ENCODE results near the gene PPIB. TPM values are rescaled to one million over a fixed set of nuclear protein-coding genes. Genes with fewer than 3 reads are reported as not detected.

Gene PPIB
- total RNA-seq, 1 experiment from 2014 or later: 453 TPM

- Histone ChIP-seq H3K9me3 (ENCODE audit: control insufficient read depth in 1 of 2, insufficient read depth in 1 of 2, low read depth in 1 of 2, low read length in 2 of 2) (no peaks in the 10 kb centered on the region), H3K79me2 (ENCODE audit: insufficient read depth, low read length) (no peaks in the 10 kb centered on the region), H3K4me1 (ENCODE audit: control insufficient read depth in 1 of 2, insufficient read depth in 2 of 2, low read length in 2 of 2) (no peaks in the 10 kb centered on the region), H3K27ac (ENCODE audit: low read depth, low read length) (no peak overlapping the region), H3K9ac (ENCODE audit: low read length) (no peak overlapping the region), H3K27me3 (ENCODE audit: insufficient read depth, low read length) (no peaks in the 10 kb centered on the region), H3K9me2 (ENCODE audit: insufficient read depth) (no peaks in the 10 kb centered on the region), H4K20me1 (ENCODE audit: insufficient read depth) (no peaks in the 10 kb centered on the region), H2AFZ (ENCODE audit: low read depth, low read length, poor library complexity, severe bottlenecking) (no peak overlapping the region), H3K4me3 (replicated peaks in 1 of 2; ENCODE audit: low read depth in 1 of 2, low read length in 2 of 2) (no peak overlapping the region), H3K4me2 (ENCODE audit: low read length) (no peak overlapping the region), H3K36me3 (ENCODE audit: control insufficient read depth in 1 of 2, insufficient read depth in 2 of 2, low read length in 2 of 2) (no peaks in the 10 kb centered on the region; a peak in 1 of 4 replicates)
- intact Hi-C loops (cut with micrococcal nuclease): no loop called here
- BruUV-seq (replicated peaks): no TSS peak
- no peak for TF ChIP-seq JUND (IDR thresholded peaks at IDR 0.05)
- TF ChIP-seq SP1 (IDR thresholded peaks at IDR 0.05; ENCODE audit: low read depth): no peak
- no peak for TF ChIP-seq POLR2A (IDR thresholded peaks at IDR 0.05; ENCODE audit: borderline replicate concordance, extremely low read depth, insufficient read depth, insufficient read length)
- TF ChIP-seq ZNF274 (IDR thresholded peaks at IDR 0.05; ENCODE audit: low read depth, low read length): no peak
- TF ChIP-seq CBX3 (IDR thresholded peaks at IDR 0.05; ENCODE audit: low read depth): no peak
- TF ChIP-seq ATF3 (IDR thresholded peaks at IDR 0.05): no peak
- TF ChIP-seq SRF (IDR thresholded peaks at IDR 0.05; ENCODE audit: low read depth): no peak
- no peak for TF ChIP-seq CTCF (IDR thresholded peaks at IDR 0.05 in 2 of 3, conservative IDR thresholded peaks at IDR 0.05 in 1 of 3; ENCODE audit: borderline replicate concordance in 1 of 3, insufficient read depth in 1 of 3, low read depth in 2 of 3, low read length in 2 of 3)
- TF ChIP-seq EGR1 (IDR thresholded peaks at IDR 0.05; ENCODE audit: low read depth): no peak
- no peak for TF ChIP-seq FOSL1 (IDR thresholded peaks at IDR 0.05; ENCODE audit: low read depth)
- TF ChIP-seq REST (IDR thresholded peaks at IDR 0.05; ENCODE audit: low read depth): no peak
- no peak for TF ChIP-seq EZH2 (IDR thresholded peaks at IDR 0.05)
- no peak for TF ChIP-seq YY1 (IDR thresholded peaks at IDR 0.05; ENCODE audit: extremely low read depth, insufficient replicate concordance, low read depth, low read length)
- no peak for TF ChIP-seq EZH2phosphoT487 (IDR thresholded peaks at IDR 0.05; ENCODE audit: borderline replicate concordance)
- no peak for TF ChIP-seq ELF1 (IDR thresholded peaks at IDR 0.05; ENCODE audit: borderline replicate concordance, low read depth)
- no peak for TF ChIP-seq ZBTB33 (IDR thresholded peaks at IDR 0.05; ENCODE audit: extremely low read depth, insufficient replicate concordance, low read length)
- no peak for TF ChIP-seq POLR2AphosphoS5 (IDR thresholded peaks at IDR 0.05; ENCODE audit: low read depth, low read length)
- TF ChIP-seq SIN3A (IDR thresholded peaks at IDR 0.05; ENCODE audit: low read depth): no peak
- no peak for TF ChIP-seq TCF7L2 (IDR thresholded peaks at IDR 0.05; ENCODE audit: borderline replicate concordance, extremely low read depth, insufficient read depth, insufficient read length)
- ChIA-PET CTCF (no interaction called here), POLR2A (no interaction called here), RAD21 (ENCODE audit: low non-redundant PET in 1 of 2, low total read pairs in 2 of 2, uncharacterized antibody in 2 of 2, unreplicated experiment in 2 of 2) (no interaction called here)
- no peak for ATAC-seq
- no peak for DNase-seq (ENCODE audit: low read depth, low spot score)
Measured at GRCh38 chr15:64191971-64192830, 29.4 kb upstream of the PPIB start.
